ENCODE data around the gene HDGF.

HDGF gene

GRCh38 chr1:156728599-156729462 lies 22.6 kb downstream of the HDGF start, which contains the start of gene ISG20L2:
Gene ISG20L2, minus strand, starts transcription at chr1:156728766. Its CDS starts 1,114 bp downstream, at chr1:156727652.
- no peak for TF ChIP-seq CTCF (IDR thresholded peaks at IDR 0.05; ENCODE audit: low read depth, low read length)
- peak within 1 kb of the TSS; percentile 85 for H3K4me3 ChIP-seq (ENCODE audit: low read depth, low read length)

GRCh38 chr1:156727926-156728598 lies 23.4 kb downstream of the HDGF start, which contains the start of gene METTL25B:
Gene METTL25B, plus strand, starts transcription at chr1:156728469. Its CDS starts 636 bp downstream, at chr1:156729105.
- no peak for TF ChIP-seq CTCF (IDR thresholded peaks at IDR 0.05; ENCODE audit: low read depth, low read length)
- peak within 1 kb of the TSS; percentile 85 for H3K4me3 ChIP-seq (ENCODE audit: low read depth, low read length)

- peak overlapping the region; percentile 85 for H3K4me3 ChIP-seq (ENCODE audit: low read depth, low read length)
- TF ChIP-seq CTCF (IDR thresholded peaks at IDR 0.05; ENCODE audit: low read depth, low read length) = no peak
Observed at GRCh38 chr1:156727492-156727891, 24.0 kb downstream of the HDGF start.

GRCh38 chr1:156726549-156727226 lies 24.8 kb downstream of the HDGF start:
- peak; percentile 49 for TF ChIP-seq CTCF (IDR thresholded peaks at IDR 0.05; ENCODE audit: low read depth, low read length)
- peak overlapping the region; percentile 85 for H3K4me3 ChIP-seq (ENCODE audit: low read depth, low read length)

GRCh38 chr1:156725683-156726280 lies 25.7 kb downstream of the HDGF start:
- peak; percentile 89 for TF ChIP-seq CTCF (IDR thresholded peaks at IDR 0.05; ENCODE audit: low read depth, low read length)
- H3K4me3 ChIP-seq (ENCODE audit: low read depth, low read length) = peak overlapping the region; percentile 52

- no peak for TF ChIP-seq CTCF (IDR thresholded peaks at IDR 0.05; ENCODE audit: low read depth, low read length)
Observed at GRCh38 chr1:156721535-156721934, 29.9 kb downstream of the HDGF start.

More at GRCh38 chr1:156721535-156721934, 29.9 kb downstream of the HDGF start:
- no peak overlapping the region for H3K4me3 ChIP-seq (ENCODE audit: low read depth, low read length)

All from WI38 (cell line).